K562 (cell line): Measurements from ENCODE around the gene CYP24A1. TPM values are rescaled to one million over a fixed set of nuclear protein-coding genes. Genes with fewer than 3 reads are reported as not detected.
A peak's percentile ranks its signal among the peaks of the same experiment; 100 is the strongest.

Experiments
- CBFA2T3 ChIP-seq: fragments of 450-650 bp; IDR thresholded peaks from 2 replicates; pipeline ENCODE4 v1.6.1; 2017
- GATAD2A ChIP-seq: fragments of 450-650 bp; IDR thresholded peaks from 2 replicates; pipeline ENCODE4 v1.6.1; 2017
- HMG20B ChIP-seq: fragments of 250-450 bp; sonication (Bioruptor Pico); IDR thresholded peaks from 2 replicates; pipeline ENCODE4 v1.5.0; 2021; ENCODE audit warnings: mild to moderate bottlenecking
- KLF16 ChIP-seq: IDR thresholded peaks from 2 replicates; pipeline ENCODE4 v1.6.1; 2016; ENCODE audit warnings: antibody characterized with exemption
- PHF8 ChIP-seq: fragments of 200-600 bp; sonication (generic); IDR thresholded peaks from 2 replicates; pipeline ENCODE4 v1.6.1; 2012; ENCODE audit warnings: mixed run types, mild to moderate bottlenecking, inconsistent platforms, low read length, moderate library complexity, borderline replicate concordance
- SMC3 ChIP-seq: conservative IDR thresholded peaks from 2 replicates; pipeline ENCODE4 v1.6.1; 2011; ENCODE audit warnings: low read depth, low read length, improper control_type of control experiment; ENCODE audit not compliant: insufficient read depth
- ZBTB40 ChIP-seq, 2 experiments: fragments of 450-650 bp in 1 of 2; sonication (generic) in 1 of 2; formaldehyde crosslinking in 1 of 2; IDR thresholded peaks; 2 replicates each; pipeline versions ENCODE4 v1.7.1 to v1.9.0; 2016 to 2022; ENCODE audit warnings: inconsistent platforms in 1 of 2, mild to moderate bottlenecking in 1 of 2, missing genetic modification reagents in 1 of 2
- ZNF75A ChIP-seq: fragments of 450-650 bp; formaldehyde crosslinking; IDR thresholded peaks from 2 replicates; pipeline ENCODE4 v1.4.0; 2020; ENCODE audit warnings: mild to moderate bottlenecking
- ZNF77 ChIP-seq: fragments of 250-450 bp; sonication (Bioruptor Pico); IDR thresholded peaks from 2 replicates; pipeline ENCODE4 v1.5.0; 2020
- polyA plus RNA-seq, 8 experiments: library from polyadenylated mRNA; depleted of rRNA in 4 of 8; stranded (reverse) in 5 of 8; unstranded in 3 of 8; fragments of >200 nt; fragmentation: Nextera tagmentation in 2 of 8; fragmentation: Illumina TruSeq in 1 of 8; extraction: Ambion mirVana in 2 of 8; extraction: Trizol in 1 of 8; gene quantifications; 2 replicates each; pipeline versions ENCODE4 v1.2.1 to v1.2.3, GENCODE V29; 2011 to 2014; ENCODE audit warnings: inconsistent platforms in 1 of 8, missing spikeins in 1 of 8
- total RNA-seq, 7 experiments: library from RNA; depleted of rRNA in 6 of 7; stranded (reverse); fragments of >200 nt in 6 of 7; fragmentation: Illumina TruSeq in 2 of 7; extraction: Trizol in 2 of 7; gene quantifications; 2 replicates each; pipeline versions ENCODE4 v1.2.1 to v1.2.3, GENCODE V29; 2011 to 2021; ENCODE audit warnings: low replicate concordance in 1 of 7
- TF ChIP-seq, protein P1 (sequence below): fragments of 250-450 bp; sonication (Bioruptor Pico); IDR thresholded peaks from 2 replicates; pipeline ENCODE4 v1.8.0; 2021; ENCODE audit warnings: mild to moderate bottlenecking, moderate library complexity
- TF ChIP-seq, protein P2 (sequence below): fragments of 250-450 bp; sonication (Bioruptor Pico); IDR thresholded peaks from 2 replicates; pipeline ENCODE4 v1.5.0; 2020; ENCODE audit warnings: mild to moderate bottlenecking, borderline replicate concordance

Gene CYP24A1
- total and polyA plus RNA-seq, 9 of the 15 experiments (the other 6 are each of a cell fraction or from before 2014, with no cell fraction given), result 0.04 TPM; not detected in 8

DNA sequence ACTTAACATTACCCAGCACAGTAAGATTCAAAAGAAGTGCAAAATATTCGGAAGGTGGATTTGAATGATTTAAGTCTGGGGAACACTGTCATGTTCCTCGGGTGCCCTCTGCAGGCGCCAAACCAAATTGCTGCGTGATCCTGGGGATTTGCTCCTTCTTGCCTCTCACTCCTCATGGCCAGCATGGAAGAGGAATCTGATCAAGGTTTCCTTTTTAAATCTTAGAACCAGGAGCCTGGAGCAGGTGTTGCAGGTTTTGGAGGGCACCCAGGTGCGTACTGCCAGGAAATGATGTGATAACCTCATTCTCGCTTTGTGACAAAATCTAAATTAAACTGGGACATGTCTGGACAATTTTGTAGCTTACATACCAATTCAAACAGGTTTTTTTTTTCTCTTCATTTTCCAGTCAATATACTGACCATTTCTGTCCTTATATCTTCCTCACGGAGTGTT lies 26.0 kb upstream of the CYP24A1 start (continued):
- TF ChIP-seq ZBTB40 (IDR thresholded peaks at IDR 0.05) (no peak), ZBTB40 (CRISPR knock-in tag; IDR thresholded peaks at IDR 0.05) (no peak), ZNF77 (no peak), KLF16 (0 out of 2 replicates have a peak, but pooled peaks have one; percentile 28), CBFA2T3 (no peak), SMC3 (peak; percentile 81), HMG20B (no peak), ZNF75A (CRISPR knock-in tag) (no peak), GATAD2A (no peak), PHF8 (no peak)
- TF ChIP-seq, protein P1, sequence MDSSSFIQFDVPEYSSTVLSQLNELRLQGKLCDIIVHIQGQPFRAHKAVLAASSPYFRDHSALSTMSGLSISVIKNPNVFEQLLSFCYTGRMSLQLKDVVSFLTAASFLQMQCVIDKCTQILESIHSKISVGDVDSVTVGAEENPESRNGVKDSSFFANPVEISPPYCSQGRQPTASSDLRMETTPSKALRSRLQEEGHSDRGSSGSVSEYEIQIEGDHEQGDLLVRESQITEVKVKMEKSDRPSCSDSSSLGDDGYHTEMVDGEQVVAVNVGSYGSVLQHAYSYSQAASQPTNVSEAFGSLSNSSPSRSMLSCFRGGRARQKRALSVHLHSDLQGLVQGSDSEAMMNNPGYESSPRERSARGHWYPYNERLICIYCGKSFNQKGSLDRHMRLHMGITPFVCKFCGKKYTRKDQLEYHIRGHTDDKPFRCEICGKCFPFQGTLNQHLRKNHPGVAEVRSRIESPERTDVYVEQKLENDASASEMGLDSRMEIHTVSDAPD (CRISPR knock-in tag), result no peak
- TF ChIP-seq, protein P2, sequence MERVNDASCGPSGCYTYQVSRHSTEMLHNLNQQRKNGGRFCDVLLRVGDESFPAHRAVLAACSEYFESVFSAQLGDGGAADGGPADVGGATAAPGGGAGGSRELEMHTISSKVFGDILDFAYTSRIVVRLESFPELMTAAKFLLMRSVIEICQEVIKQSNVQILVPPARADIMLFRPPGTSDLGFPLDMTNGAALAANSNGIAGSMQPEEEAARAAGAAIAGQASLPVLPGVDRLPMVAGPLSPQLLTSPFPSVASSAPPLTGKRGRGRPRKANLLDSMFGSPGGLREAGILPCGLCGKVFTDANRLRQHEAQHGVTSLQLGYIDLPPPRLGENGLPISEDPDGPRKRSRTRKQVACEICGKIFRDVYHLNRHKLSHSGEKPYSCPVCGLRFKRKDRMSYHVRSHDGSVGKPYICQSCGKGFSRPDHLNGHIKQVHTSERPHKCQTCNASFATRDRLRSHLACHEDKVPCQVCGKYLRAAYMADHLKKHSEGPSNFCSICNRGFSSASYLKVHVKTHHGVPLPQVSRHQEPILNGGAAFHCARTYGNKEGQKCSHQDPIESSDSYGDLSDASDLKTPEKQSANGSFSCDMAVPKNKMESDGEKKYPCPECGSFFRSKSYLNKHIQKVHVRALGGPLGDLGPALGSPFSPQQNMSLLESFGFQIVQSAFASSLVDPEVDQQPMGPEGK, result no peak
